H1 (cell line): ENCODE results near the gene CCDC148. TPM values are rescaled to one million over a fixed set of nuclear protein-coding genes. Genes with fewer than 3 reads are reported as not detected.

Experiments used
- CTCF ChIA-PET: fragments of 300-600 bp; sonication (Branson Sonifier 250); formaldehyde crosslinking; loops from one replicate; lab custom pipeline; 2021; ENCODE audit not compliant: partially characterized antibody; lab: Charles Lee
- POLR2A ChIA-PET: fragments of 300-600 bp; sonication (Branson Sonifier 250); formaldehyde crosslinking; loops from one replicate; lab custom pipeline; 2021; ENCODE audit warnings: inconsistent platforms; ENCODE audit not compliant: partially characterized antibody; lab: Charles Lee
- DNase-seq, 2 experiments: peaks; one replicate each; pipeline versions ENCODE4 v3.0.0 to v3.0.0-alpha.2; 2010 to 2022; ENCODE audit warnings: low spot score in 2 of 2, low read depth in 1 of 2, mixed read lengths in 1 of 2
- FAIRE-seq: peaks from 2 replicates; lab custom pipeline; 2011; peaks lifted over from hg19 to GRCh38; lab: Jason Lieb, UNC
- H2AFZ ChIP-seq: 2 replicates; pipeline ENCODE4 v1.8.1; 2012; ENCODE audit warnings: low read length, inconsistent platforms
- H2AK5ac ChIP-seq: 2 replicates; pipeline ENCODE4 v1.6.1; 2013; ENCODE audit warnings: low read depth, low read length
- H2BK120ac ChIP-seq: replicated peaks from 2 replicates; pipeline ENCODE3; 2013; ENCODE audit warnings: low read depth, low read length, inconsistent platforms
- H2BK12ac ChIP-seq: 2 replicates; pipeline ENCODE4 v1.6.1; 2013; ENCODE audit warnings: low read depth, low read length
- H2BK15ac ChIP-seq: 2 replicates; pipeline ENCODE4 v1.6.1; 2013; ENCODE audit warnings: low read length
- H2BK20ac ChIP-seq: 2 replicates; pipeline ENCODE4 v1.6.1; 2013; ENCODE audit warnings: low read length
- H2BK5ac ChIP-seq: 2 replicates; pipeline ENCODE4 v1.6.1; 2013; ENCODE audit warnings: low read depth, low read length
- H3K14ac ChIP-seq: 2 replicates; pipeline ENCODE4 v1.6.1; 2013; ENCODE audit warnings: inconsistent platforms; ENCODE audit not compliant: insufficient read length
- H3K18ac ChIP-seq: 2 replicates; pipeline ENCODE4 v1.6.1; 2013; ENCODE audit warnings: low read length; ENCODE audit errors: extremely low read depth
- H3K23ac ChIP-seq: 2 replicates; pipeline ENCODE4 v1.6.1; 2013; ENCODE audit warnings: inconsistent platforms; ENCODE audit not compliant: insufficient read length
- H3K23me2 ChIP-seq: 2 replicates; pipeline ENCODE4 v1.6.1; 2013; ENCODE audit warnings: low read depth, low read length
- H3K27ac ChIP-seq: 2 replicates; pipeline ENCODE4 v1.6.1; 2011; ENCODE audit warnings: low read depth, low read length, inconsistent platforms
- H3K27me3 ChIP-seq, 4 experiments: replicated peaks in 1 of 4; 1 replicate in 1 of 4; 2 replicates in 3 of 4; pipeline versions ENCODE4 v1.6.1 to v1.8.1; 2011 to 2013; ENCODE audit warnings: low read length in 3 of 4, mild to moderate bottlenecking in 3 of 4, inconsistent platforms in 2 of 4, mixed read lengths in 2 of 4, moderate library complexity in 1 of 4; ENCODE audit not compliant: control insufficient read depth in 3 of 4, insufficient read depth in 3 of 4; ENCODE audit errors: extremely low read depth in 1 of 4
- H3K36me3 ChIP-seq, 4 experiments: 2 replicates each; pipeline versions ENCODE4 v1.6.1 to v1.8.1; 2011 to 2013; ENCODE audit warnings: mild to moderate bottlenecking in 4 of 4, low read length in 3 of 4, moderate library complexity in 2 of 4, control low read depth in 1 of 4, inconsistent platforms in 1 of 4; ENCODE audit not compliant: insufficient read depth in 4 of 4, control insufficient read depth in 2 of 4
- H3K4ac ChIP-seq: replicated peaks from 2 replicates; pipeline ENCODE3; 2013; ENCODE audit warnings: low read length, low read depth, mixed read lengths, inconsistent platforms; ENCODE audit not compliant: insufficient read length
- H3K4me1 ChIP-seq, 4 experiments: replicated peaks in 1 of 4; 1 replicate in 1 of 4; 2 replicates in 3 of 4; pipeline versions ENCODE4 v1.6.1 to v1.8.1; 2011 to 2013; ENCODE audit warnings: low read length in 3 of 4, inconsistent platforms in 2 of 4, mixed read lengths in 1 of 4; ENCODE audit not compliant: insufficient read depth in 4 of 4, control insufficient read depth in 3 of 4
- H3K4me2 ChIP-seq, 2 experiments: 2 replicates each; pipeline versions ENCODE4 v1.6.1 to v1.8.1; 2011 to 2013; ENCODE audit warnings: low read depth in 2 of 2, low read length in 2 of 2, control low read depth in 1 of 2, inconsistent platforms in 1 of 2, mild to moderate bottlenecking in 1 of 2; ENCODE audit not compliant: insufficient read depth in 1 of 2
- H3K4me3 ChIP-seq, 4 experiments: fragments of 200-600, 300-600 bp in 1 of 4; sonication (generic), shearing (Covaris generic), sonication (Bioruptor Twin) in 1 of 4; 2 replicates each; pipeline versions ENCODE4 v1.5.1 to v1.8.1; 2011 to 2016; ENCODE audit warnings: low read length in 4 of 4, low read depth in 3 of 4, control low read depth in 2 of 4, inconsistent platforms in 2 of 4, mild to moderate bottlenecking in 2 of 4, mixed read lengths in 1 of 4, moderate library complexity in 1 of 4; ENCODE audit not compliant: insufficient read depth in 2 of 4; ENCODE audit errors: extremely low read depth in 1 of 4
- H3K56ac ChIP-seq: replicated peaks from 2 replicates; pipeline ENCODE3; 2013; ENCODE audit warnings: low read depth, mild to moderate bottlenecking, mixed read lengths, low read length, inconsistent platforms; ENCODE audit not compliant: insufficient read length
- H3K79me1 ChIP-seq: 2 replicates; pipeline ENCODE4 v1.6.1; 2013; ENCODE audit warnings: low read depth, low read length, control low read depth
- H3K79me2 ChIP-seq, 2 experiments: 2 replicates each; pipeline versions ENCODE4 v1.6.1 to v1.8.1; 2012 to 2013; ENCODE audit warnings: low read length in 2 of 2, mild to moderate bottlenecking in 2 of 2, inconsistent platforms in 1 of 2; ENCODE audit not compliant: insufficient read depth in 2 of 2, control insufficient read depth in 1 of 2
- H3K9ac ChIP-seq, 4 experiments: replicated peaks in 1 of 4; 1 replicate in 1 of 4; 2 replicates in 3 of 4; pipeline versions ENCODE4 v1.6.1 to v1.8.1; 2011 to 2013; ENCODE audit warnings: low read depth in 3 of 4, low read length in 3 of 4, control low read depth in 2 of 4, mild to moderate bottlenecking in 2 of 4, moderate library complexity in 2 of 4, inconsistent platforms in 1 of 4; ENCODE audit errors: extremely low read depth in 1 of 4
- H3K9me3 ChIP-seq, 2 experiments: 2 replicates each; pipeline versions ENCODE4 v1.6.1 to v1.8.1; 2012 to 2013; ENCODE audit warnings: mild to moderate bottlenecking in 2 of 2, moderate library complexity in 2 of 2, control low read depth in 1 of 2, inconsistent platforms in 1 of 2, low read depth in 1 of 2, low read length in 1 of 2, mixed read lengths in 1 of 2; ENCODE audit not compliant: insufficient read depth in 2 of 2
- H4K20me1 ChIP-seq, 2 experiments: replicated peaks in 1 of 2; 2 replicates each; pipeline versions ENCODE3 to v1.8.1; 2011 to 2013; ENCODE audit warnings: inconsistent platforms in 2 of 2, low read length in 2 of 2, mild to moderate bottlenecking in 1 of 2; ENCODE audit not compliant: insufficient read depth in 2 of 2, control insufficient read depth in 1 of 2
- H4K5ac ChIP-seq: 2 replicates; pipeline ENCODE4 v1.6.1; 2013; ENCODE audit warnings: low read length, low read depth, mixed read lengths, inconsistent platforms; ENCODE audit not compliant: insufficient read length
- H4K8ac ChIP-seq: 2 replicates; pipeline ENCODE4 v1.8.0; 2013; ENCODE audit warnings: mild to moderate bottlenecking, moderate library complexity, low read length, inconsistent platforms; ENCODE audit not compliant: insufficient read depth; ENCODE audit errors: extremely low read depth
- H4K91ac ChIP-seq: replicated peaks from 2 replicates; pipeline ENCODE3; 2013; ENCODE audit warnings: low read length, mixed read lengths, inconsistent platforms; ENCODE audit not compliant: insufficient read length
- CTBP2 ChIP-seq: IDR thresholded peaks from 2 replicates; pipeline ENCODE4 v1.7.0; 2011; ENCODE audit warnings: borderline replicate concordance, mild to moderate bottlenecking, moderate library complexity, mixed read lengths, low read length; ENCODE audit not compliant: insufficient read depth, insufficient read length
- GABPA ChIP-seq: IDR thresholded peaks from 2 replicates; pipeline ENCODE4 v1.6.1; 2011; ENCODE audit warnings: mild to moderate bottlenecking, low read length, moderate library complexity, borderline replicate concordance; ENCODE audit not compliant: insufficient read depth
- KDM5A ChIP-seq: fragments of 200-600 bp; IDR thresholded peaks from 2 replicates; pipeline ENCODE4 v1.7.1; 2012; ENCODE audit warnings: mild to moderate bottlenecking, low read length, inconsistent platforms, mixed read lengths
- RXRA ChIP-seq: IDR thresholded peaks from 2 replicates; pipeline ENCODE4 v1.6.1; 2011; ENCODE audit warnings: low read depth, mild to moderate bottlenecking, low read length, moderate library complexity; ENCODE audit not compliant: insufficient read depth
- SP1 ChIP-seq: IDR thresholded peaks from 2 replicates; pipeline ENCODE4 v1.6.1; 2011; ENCODE audit warnings: low read depth, low read length
- SUZ12 ChIP-seq: fragments of 200-600 bp; sonication (generic); IDR thresholded peaks from 2 replicates; pipeline ENCODE4 v1.6.1; 2012; ENCODE audit warnings: mild to moderate bottlenecking, inconsistent platforms, low read length, moderate library complexity, mixed read lengths
- TAF1 ChIP-seq: IDR thresholded peaks from 2 replicates; pipeline ENCODE4 v1.6.1; 2011; ENCODE audit warnings: mild to moderate bottlenecking, low read depth, low read length
- WGBS, 2 experiments: shearing (Covaris generic) in 1 of 2; methylation state at CpG; one replicate each; pipeline versions ENCODE4 v1.1.6 to v1.1.7; 2013 to 2015; ENCODE audit warnings: low lambda C conversion rate in 2 of 2, mixed read lengths in 2 of 2, inconsistent platforms in 1 of 2, low coverage in 1 of 2, missing lambda C conversion rate in 1 of 2; ENCODE audit not compliant: insufficient replicate concordance in 2 of 2, insufficient coverage in 1 of 2, insufficient read length in 1 of 2; ENCODE audit errors: extremely low coverage in 1 of 2, missing lambda C conversion rate in 1 of 2; 5-methylcytosine and 5-hydroxymethylcytosine counted together
- polyA plus RNA-seq, 7 experiments: library from polyadenylated mRNA; depleted of rRNA in 3 of 7; stranded (reverse) in 5 of 7; unstranded in 2 of 7; fragments of >200 nt in 5 of 7; fragments of 200-250 nt in 2 of 7; gene quantifications; 1 replicate in 5 of 7; 2 replicates in 1 of 7; 4 replicates in 1 of 7; pipeline versions ENCODE4 v1.2.1 to v1.2.3, GENCODE V29; 2011 to 2013; ENCODE audit warnings: missing spikeins in 2 of 7, mixed read lengths in 2 of 7
- total RNA-seq: library from RNA; stranded (reverse); fragmentation: NEBNext Ultra II Directional; extraction: Animal tissue kit (Norgen Biotek cat#: 25700); gene quantifications from 2 replicates; pipeline ENCODE4 v1.2.1, GENCODE V29; 2021

CCDC148 gene
- total and polyA plus RNA-seq, 2 of the 8 experiments (the other 6 are each of a cell fraction or from before 2014, with no cell fraction given) = 0.45 to 1.3 TPM

GRCh38 chr2:158142568-158143332, 313.8 kb downstream of the CCDC148 start:
- Histone ChIP-seq H3K23ac (no peak overlapping the region), H3K4me3 (no peak overlapping the region), H2BK120ac (no peak overlapping the region), H3K56ac (no peak overlapping the region), H2AK5ac (no peak overlapping the region), H4K8ac (no peak overlapping the region), H3K79me2 (no peaks in the 10 kb centered on the region), H3K4me2 (no peak overlapping the region), H4K91ac (no peak overlapping the region), H3K18ac (no peak overlapping the region), H4K20me1 (no peaks in the 10 kb centered on the region), H2BK12ac (no peak overlapping the region), H3K27ac (no peak overlapping the region), H3K23me2 (no peaks in the 10 kb centered on the region), H2BK5ac (no peak overlapping the region), H3K9ac (no peak overlapping the region), H3K4ac (no peak overlapping the region), H2BK15ac (no peak overlapping the region), H3K27me3 (no peaks in the 10 kb centered on the region), H3K36me3 (no peaks in the 10 kb centered on the region; a peak in 1 of 8 replicates), H3K9me3 (no peaks in the 10 kb centered on the region), H3K4me1 (no peaks in the 10 kb centered on the region), H4K5ac (no peak overlapping the region), H3K79me1 (no peaks in the 10 kb centered on the region), H3K14ac (no peak overlapping the region), H2BK20ac (no peak overlapping the region), H2AFZ (no peak overlapping the region)
- POLR2A ChIA-PET = no interaction called here
- FAIRE-seq (no peak), DNase-seq (no peak)
- TF ChIP-seq GABPA = no peak
- no peak for TF ChIP-seq TAF1
- no peak for TF ChIP-seq RXRA
- no peak for TF ChIP-seq KDM5A
- TF ChIP-seq SUZ12 = no peak
- TF ChIP-seq CTBP2 = no peak
- TF ChIP-seq SP1 = no peak
- WGBS, 2 experiments = 88% methylated on average over 6 of the region's 6 CpGs; no CpG with 5 or more reads in 1 of the 2 experiments
- CTCF ChIA-PET = interaction anchor here (0.8 to 1.4 kb wide), 2 partner anchors 22 to 107 kb away, joined by 4 read pairs; no protein-coding TSS in a partner anchor
